Erythroblast (primary cell): ENCODE measurements around the gene CCDC127.

Experiments used
- GATA1 ChIP-seq: IDR thresholded peaks from 2 replicates; pipeline ENCODE4 v1.6.1; 2011; ENCODE audit warnings: low read depth, mild to moderate bottlenecking, control low read depth, low read length, moderate library complexity
- POLR2A ChIP-seq: IDR thresholded peaks from 2 replicates; pipeline ENCODE4 v1.6.1; 2011; ENCODE audit warnings: mild to moderate bottlenecking, low read length

DNA sequence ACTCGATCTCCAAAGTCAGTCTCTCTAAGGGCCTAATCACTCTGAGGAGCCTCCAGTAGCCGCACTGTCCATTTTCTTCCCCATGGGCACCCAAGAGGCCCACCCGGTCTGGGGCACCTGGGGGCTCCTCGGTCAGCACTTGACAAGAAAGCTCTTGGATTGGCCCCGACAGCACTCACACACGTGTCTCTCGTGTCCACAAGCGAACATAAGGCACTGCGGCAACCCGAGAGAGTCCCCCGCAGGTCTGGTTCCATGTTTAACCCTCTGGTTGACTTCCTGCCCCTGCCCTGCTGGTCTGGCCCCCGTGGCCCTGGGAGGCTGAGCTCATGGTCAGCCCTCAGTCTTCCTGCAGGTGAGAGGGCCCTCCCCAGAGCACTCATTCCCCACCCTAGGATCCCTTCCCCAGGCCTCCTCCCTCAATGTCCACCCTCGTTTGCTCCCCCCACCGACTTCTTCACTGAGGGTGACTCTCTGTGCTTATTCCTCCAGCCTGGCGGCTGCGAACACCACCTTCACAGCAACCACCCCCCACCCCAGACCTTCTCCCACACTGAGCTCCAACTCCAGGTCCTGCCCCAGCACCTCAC, 43.0 kb downstream of the CCDC127 start:
- TF ChIP-seq POLR2A, result no peak
- no peak for TF ChIP-seq GATA1
